Fibroblast of lung (primary cell): Measurements from ENCODE around the gene EPHB1. TPM values are rescaled to one million over a fixed set of nuclear protein-coding genes. Genes with fewer than 3 reads are reported as not detected.

Experiments used
- DNase-seq, 2 donors: peaks; one replicate each; pipeline versions ENCODE4 v3.0.0 to v3.0.0-alpha.2; 2010; ENCODE audit warnings: low read depth in 2 of 2
- H2AFZ ChIP-seq: 2 replicates; pipeline ENCODE4 v1.5.1; 2012; ENCODE audit warnings: low read length, control low read depth, inconsistent platforms
- H3K27ac ChIP-seq: 2 replicates; pipeline ENCODE4 v1.5.1; 2011; ENCODE audit warnings: low read length, control low read depth; ENCODE audit not compliant: insufficient read depth
- H3K27me3 ChIP-seq: 2 replicates; pipeline ENCODE4 v1.5.1; 2011; ENCODE audit warnings: mild to moderate bottlenecking, low read length; ENCODE audit not compliant: control insufficient read depth, insufficient read depth
- H3K36me3 ChIP-seq: 2 replicates; pipeline ENCODE4 v1.5.1; 2011; ENCODE audit warnings: low read length; ENCODE audit not compliant: control insufficient read depth, insufficient read depth
- H3K4me1 ChIP-seq: 2 replicates; pipeline ENCODE4 v1.5.1; 2011; ENCODE audit warnings: low read length; ENCODE audit not compliant: control insufficient read depth, insufficient read depth; ENCODE audit errors: extremely low read depth
- H3K4me2 ChIP-seq: 2 replicates; pipeline ENCODE4 v1.5.1; 2011; ENCODE audit warnings: low read length, control low read depth; ENCODE audit not compliant: insufficient read depth; ENCODE audit errors: extremely low read depth
- H3K4me3 ChIP-seq, 4 experiments: fragments of 200-600 bp in 1 of 4; sonication (generic) in 1 of 4; replicated peaks in 1 of 4; 2 replicates each; pipeline ENCODE4 v1.5.1; 2011 to 2016; ENCODE audit warnings: low read length in 4 of 4, low read depth in 3 of 4, mild to moderate bottlenecking in 3 of 4, control low read depth in 2 of 4, inconsistent platforms in 1 of 4, mixed read lengths in 1 of 4; ENCODE audit not compliant: insufficient read depth in 1 of 4; ENCODE audit errors: control extremely low read depth in 1 of 4
- H3K79me2 ChIP-seq: 2 replicates; pipeline ENCODE4 v1.5.1; 2012; ENCODE audit warnings: mild to moderate bottlenecking, low read length, inconsistent platforms; ENCODE audit not compliant: control insufficient read depth, insufficient read depth
- H3K9ac ChIP-seq: 2 replicates; pipeline ENCODE4 v1.5.1; 2011; ENCODE audit warnings: mild to moderate bottlenecking, low read length, control low read depth; ENCODE audit not compliant: insufficient read depth
- H3K9me3 ChIP-seq: 2 replicates; pipeline ENCODE4 v1.5.1; 2012; ENCODE audit warnings: low read depth, low read length; ENCODE audit not compliant: control insufficient read depth, insufficient read depth
- H4K20me1 ChIP-seq: 2 replicates; pipeline ENCODE4 v1.5.1; 2011; ENCODE audit warnings: low read length; ENCODE audit not compliant: control insufficient read depth, insufficient read depth; ENCODE audit errors: extremely low read depth
- CTCF ChIP-seq, 2 donors: IDR thresholded peaks in 1 of 2; conservative IDR thresholded peaks in 1 of 2; 1 replicate in 1 of 2; 2 replicates in 1 of 2; pipeline ENCODE4 v1.5.1; 2011 to 2012; ENCODE audit warnings: low read length in 2 of 2, control low read depth in 1 of 2, inconsistent platforms in 1 of 2, low read depth in 1 of 2, mild to moderate bottlenecking in 1 of 2
- EZH2 ChIP-seq: IDR thresholded peaks from 2 replicates; pipeline ENCODE4 v1.5.1; 2012; ENCODE audit warnings: low read length, control low read depth, mild to moderate bottlenecking; ENCODE audit errors: missing control alignments
- polyA plus RNA-seq, 2 donors: library from polyadenylated mRNA; depleted of rRNA in 1 of 2; stranded (reverse) in 1 of 2; unstranded in 1 of 2; fragments of >200 nt; gene quantifications; 2 replicates each; pipeline ENCODE4 v1.2.1, GENCODE V29; 2011 to 2012; ENCODE audit warnings: missing spikeins in 1 of 2
- total RNA-seq: library from RNA; depleted of rRNA; stranded (reverse); fragments of >200 nt; gene quantifications from 2 replicates; pipeline ENCODE4 v1.2.1, GENCODE V29; 2014

Gene EPHB1
- total and polyA plus RNA-seq, 2 donors (not counting 1 experiment from before 2014, with no cell fraction given): 0.14 to 0.50 TPM

GRCh38 chr3:134860141-134860540 lies 65.1 kb downstream of the EPHB1 start:
- H3K79me2 ChIP-seq: no peaks in the 10 kb centered on the region

GRCh38 chr3:134863915-134864314 lies 68.9 kb downstream of the EPHB1 start:
- no peak overlapping the region for H2AFZ ChIP-seq
- TF ChIP-seq CTCF (conservative IDR thresholded peaks at IDR 0.05 in 1 of 2, IDR thresholded peaks at IDR 0.05 in 1 of 2; ENCODE audit: low read depth in 1 of 2, low read length in 2 of 2): no peak
- TF ChIP-seq EZH2: no peak
- H3K4me1 ChIP-seq: no peaks in the 10 kb centered on the region
- DNase-seq: no peak
- H4K20me1 ChIP-seq: no peaks in the 10 kb centered on the region
- no peak overlapping the region for H3K4me2 ChIP-seq
- no peak overlapping the region for H3K27ac ChIP-seq
- H3K36me3 ChIP-seq: no peaks in the 10 kb centered on the region
- H3K27me3 ChIP-seq: no peaks in the 10 kb centered on the region
- no peak overlapping the region for H3K4me3 ChIP-seq
- H3K79me2 ChIP-seq: no peaks in the 10 kb centered on the region
- H3K9ac ChIP-seq: no peak overlapping the region
- no peaks in the 10 kb centered on the region for H3K9me3 ChIP-seq

More at GRCh38 chr3:134860141-134860540, 65.1 kb downstream of the EPHB1 start:
- TF ChIP-seq CTCF (conservative IDR thresholded peaks at IDR 0.05 in 1 of 2, IDR thresholded peaks at IDR 0.05 in 1 of 2; ENCODE audit: low read depth in 1 of 2, low read length in 2 of 2): no peak
- TF ChIP-seq EZH2: no peak
- no peak for DNase-seq
- no peaks in the 10 kb centered on the region for H3K9me3 ChIP-seq
- no peak overlapping the region for H3K4me2 ChIP-seq
- H3K36me3 ChIP-seq: no peaks in the 10 kb centered on the region
- H4K20me1 ChIP-seq: no peaks in the 10 kb centered on the region
- no peak overlapping the region for H3K9ac ChIP-seq
- H3K4me3 ChIP-seq: no peak overlapping the region
- no peaks in the 10 kb centered on the region for H3K27me3 ChIP-seq
- no peak overlapping the region for H2AFZ ChIP-seq
- H3K27ac ChIP-seq: no peak overlapping the region
- H3K4me1 ChIP-seq: no peaks in the 10 kb centered on the region

- TF ChIP-seq EZH2 (no peak), CTCF (conservative IDR thresholded peaks at IDR 0.05 in 1 of 2, IDR thresholded peaks at IDR 0.05 in 1 of 2; ENCODE audit: low read depth in 1 of 2, low read length in 2 of 2) (no peak)
- no peak overlapping the region for H3K9ac ChIP-seq
- H4K20me1 ChIP-seq: no peaks in the 10 kb centered on the region
- H3K4me2 ChIP-seq: no peak overlapping the region
- H3K4me3 ChIP-seq: no peak overlapping the region
- no peak for DNase-seq
- no peaks in the 10 kb centered on the region for H3K9me3 ChIP-seq
- H2AFZ ChIP-seq: no peak overlapping the region
- H3K27ac ChIP-seq: no peak overlapping the region
- H3K36me3 ChIP-seq: no peaks in the 10 kb centered on the region
- H3K4me1 ChIP-seq: no peaks in the 10 kb centered on the region
- H3K27me3 ChIP-seq: no peaks in the 10 kb centered on the region
- no peaks in the 10 kb centered on the region for H3K79me2 ChIP-seq
These were observed 69.6 kb downstream of the EPHB1 start for GRCh38 chr3:134864636-134865035.
